IPS-18a (cell line): ENCODE data around the gene NUP42.

Source experiments
- H3K27ac ChIP-seq: one replicate; pipeline ENCODE4 v1.5.1; 2013; ENCODE audit warnings: low read length
- H3K27me3 ChIP-seq: one replicate; pipeline ENCODE4 v1.6.1; 2013; ENCODE audit warnings: mild to moderate bottlenecking, low read length; ENCODE audit not compliant: control insufficient read depth, insufficient read depth
- H3K36me3 ChIP-seq: one replicate; pipeline ENCODE4 v1.6.1; 2013; ENCODE audit warnings: low read depth, low read length; ENCODE audit not compliant: control insufficient read depth
- H3K4me1 ChIP-seq: one replicate; pipeline ENCODE4 v1.6.1; 2013; ENCODE audit warnings: low read depth, low read length; ENCODE audit not compliant: control insufficient read depth
- H3K4me3 ChIP-seq: one replicate; pipeline ENCODE4 v1.5.1; 2013; ENCODE audit warnings: low read length
- H3K9ac ChIP-seq: one replicate; pipeline ENCODE4 v1.6.1; 2013; ENCODE audit warnings: mild to moderate bottlenecking, low read length, moderate library complexity
- H3K9me3 ChIP-seq: one replicate; pipeline ENCODE4 v1.6.1; 2013; ENCODE audit warnings: low read depth, low read length; ENCODE audit not compliant: control insufficient read depth

Gene NUP42

DNA sequence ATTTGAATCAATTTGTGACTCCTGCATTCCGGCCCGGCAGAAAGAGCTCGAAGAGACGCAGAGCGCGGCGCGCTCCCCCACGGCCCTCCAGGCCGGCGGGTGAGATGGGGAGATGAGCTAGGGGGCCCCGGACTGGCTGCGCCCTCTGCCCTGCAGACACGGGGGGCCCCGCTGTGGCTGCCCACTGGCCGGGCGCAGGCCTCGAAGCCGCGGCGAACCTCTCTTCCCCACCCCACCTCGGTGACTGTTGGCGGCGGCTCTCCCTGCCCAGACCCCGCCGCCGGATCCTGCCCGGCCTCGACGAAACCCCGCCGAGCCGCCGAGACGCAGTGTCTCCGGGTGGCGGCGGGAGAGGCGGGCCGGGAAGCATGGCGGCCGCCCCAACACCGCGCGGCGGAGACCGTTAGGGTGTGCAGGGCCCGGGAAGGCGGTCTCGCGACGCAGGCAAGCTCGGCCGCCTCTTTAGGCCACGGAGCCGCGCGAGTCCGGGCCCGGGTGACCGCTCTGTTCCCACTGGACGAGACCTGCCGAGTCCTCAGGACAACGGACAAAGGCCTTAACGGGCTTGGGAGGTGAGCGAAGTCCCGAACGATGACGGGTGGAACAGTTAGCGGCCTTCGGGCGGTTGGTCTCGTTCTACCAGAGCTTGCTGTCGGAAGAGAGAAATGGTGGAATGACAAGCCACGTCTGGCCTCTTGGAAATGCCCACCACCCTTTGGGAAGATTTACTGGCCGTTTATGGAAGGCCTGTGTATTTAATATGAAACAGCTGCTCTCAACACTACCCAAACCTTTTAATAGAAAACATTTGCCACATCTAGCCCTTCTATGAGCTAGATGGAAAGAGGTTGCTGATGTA is 24.3 kb downstream of the NUP42 start:
- H3K27me3 ChIP-seq = no peaks in the 10 kb centered on the region
- H3K9ac ChIP-seq = no peak overlapping the region
- no peaks in the 10 kb centered on the region for H3K4me1 ChIP-seq
- H3K27ac ChIP-seq = no peak overlapping the region
- peaks cover 2% of the 10 kb centered on the region for H3K36me3 ChIP-seq
- no peak overlapping the region for H3K4me3 ChIP-seq
- no peaks in the 10 kb centered on the region for H3K9me3 ChIP-seq

DNA sequence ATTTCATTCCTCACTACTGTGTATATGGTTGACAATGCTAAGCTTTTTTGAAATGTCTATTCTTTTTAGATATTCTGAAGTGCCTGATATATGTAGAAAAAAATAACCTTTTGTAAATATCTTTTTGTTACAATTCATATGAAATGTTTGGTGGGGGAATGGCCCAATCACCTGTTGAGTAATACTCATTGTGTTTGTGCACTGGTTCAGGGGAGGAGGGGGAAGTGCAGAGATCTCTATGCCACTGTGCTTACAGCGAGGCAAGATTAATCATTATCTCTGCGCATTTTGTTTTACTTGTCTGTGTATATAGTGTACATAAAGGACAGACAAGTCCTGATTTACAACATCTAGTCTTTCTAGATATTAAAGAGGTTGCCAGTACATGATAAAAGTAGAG is 25.2 kb downstream of the NUP42 start:
- Histone ChIP-seq H3K9ac (no peak overlapping the region), H3K4me1 (no peaks in the 10 kb centered on the region), H3K36me3 (no peaks in the 10 kb centered on the region), H3K9me3 (no peaks in the 10 kb centered on the region), H3K4me3 (no peak overlapping the region), H3K27me3 (no peaks in the 10 kb centered on the region), H3K27ac (no peak overlapping the region)

DNA sequence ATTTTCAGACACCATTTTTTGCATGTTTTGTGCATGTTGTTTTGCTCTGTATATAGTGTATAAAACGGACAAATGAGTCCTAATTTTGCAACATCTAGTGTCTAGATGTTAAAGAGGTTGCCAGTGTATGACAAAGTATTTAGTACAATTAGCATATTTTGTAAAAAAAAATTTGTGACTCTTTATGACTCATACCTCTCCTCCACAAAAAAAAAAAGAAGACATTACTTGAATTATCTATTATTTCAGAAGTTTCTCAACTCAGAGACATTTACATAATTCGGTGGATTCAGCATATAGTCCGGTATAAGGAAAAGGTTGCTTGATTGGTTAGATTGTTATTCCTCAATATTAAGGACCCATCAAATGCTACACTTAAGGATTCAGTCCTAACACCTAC is 26.0 kb downstream of the NUP42 start:
- Histone ChIP-seq H3K4me1 (no peaks in the 10 kb centered on the region), H3K4me3 (no peak overlapping the region), H3K36me3 (no peaks in the 10 kb centered on the region), H3K27me3 (no peaks in the 10 kb centered on the region), H3K9ac (no peak overlapping the region), H3K27ac (no peak overlapping the region), H3K9me3 (no peaks in the 10 kb centered on the region)

DNA sequence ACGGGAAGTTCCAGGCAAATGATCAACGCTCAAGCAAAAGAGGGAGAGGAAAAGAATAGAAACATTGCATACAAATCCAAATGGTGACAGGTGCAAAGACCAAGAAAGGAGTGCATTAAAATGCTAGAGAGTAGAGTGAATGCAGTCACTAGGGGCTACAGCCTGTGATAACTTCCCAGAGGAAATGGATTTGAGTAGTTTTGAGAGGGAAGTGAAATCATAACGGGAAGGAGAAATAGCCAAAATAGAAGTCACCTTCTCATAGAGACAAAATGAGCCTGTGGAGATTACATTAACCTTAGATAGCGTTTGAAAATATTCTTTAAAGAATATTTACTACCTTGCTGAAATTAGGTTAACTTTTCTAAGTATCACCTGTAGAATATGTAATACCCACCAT is 26.5 kb downstream of the NUP42 start:
- H3K9ac ChIP-seq = no peak overlapping the region
- H3K9me3 ChIP-seq = no peaks in the 10 kb centered on the region
- no peaks in the 10 kb centered on the region for H3K27me3 ChIP-seq
- no peak overlapping the region for H3K27ac ChIP-seq
- no peaks in the 10 kb centered on the region for H3K4me1 ChIP-seq
- no peaks in the 10 kb centered on the region for H3K36me3 ChIP-seq
- H3K4me3 ChIP-seq = no peak overlapping the region

DNA sequence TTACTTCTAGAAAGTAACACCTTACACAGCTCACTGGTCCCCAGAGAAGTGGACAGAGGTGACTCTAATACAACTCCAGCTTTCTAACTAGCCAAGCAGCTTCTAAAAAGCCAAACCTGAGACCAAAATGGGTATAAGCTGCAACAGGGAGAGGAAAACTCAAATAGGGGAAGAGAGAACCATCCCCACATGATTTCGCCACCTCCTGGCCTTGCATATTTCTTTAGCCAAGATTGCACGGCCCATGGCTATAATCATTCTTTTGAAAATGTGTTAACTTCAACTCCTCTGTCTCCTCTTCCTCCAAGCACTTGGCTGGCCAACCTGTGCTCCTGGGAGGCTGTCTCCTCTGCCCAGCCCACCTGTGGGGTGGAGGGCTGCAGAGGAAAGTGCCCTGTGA is 28.7 kb downstream of the NUP42 start:
- H3K9ac ChIP-seq = no peak overlapping the region
- H3K4me3 ChIP-seq = no peak overlapping the region
- H3K27ac ChIP-seq = no peak overlapping the region
- no peaks in the 10 kb centered on the region for H3K9me3 ChIP-seq
- no peaks in the 10 kb centered on the region for H3K4me1 ChIP-seq
- no peaks in the 10 kb centered on the region for H3K36me3 ChIP-seq
- H3K27me3 ChIP-seq = no peaks in the 10 kb centered on the region

DNA sequence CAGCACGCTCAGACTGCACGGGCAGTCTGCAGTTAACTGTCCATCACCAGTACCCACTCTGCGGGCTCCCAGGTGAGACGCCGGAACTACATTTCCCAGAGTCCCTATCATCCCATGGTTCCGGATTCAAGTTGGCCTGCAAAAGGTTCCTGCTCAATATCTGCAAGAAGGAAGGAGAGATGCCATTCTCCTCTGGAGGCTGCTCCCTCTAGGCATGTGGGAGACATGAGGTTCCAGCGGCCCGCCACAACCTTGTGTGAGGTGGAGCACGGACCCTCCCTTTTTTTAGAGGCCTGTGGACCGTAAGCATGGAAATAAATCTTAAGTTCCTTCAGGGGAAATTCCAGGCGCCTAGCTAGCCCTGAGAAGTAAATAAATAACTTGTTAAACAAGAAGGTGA is 29.7 kb downstream of the NUP42 start:
- no peak overlapping the region for H3K9ac ChIP-seq
- H3K27ac ChIP-seq = no peak overlapping the region
- no peaks in the 10 kb centered on the region for H3K27me3 ChIP-seq
- H3K4me1 ChIP-seq = no peaks in the 10 kb centered on the region
- H3K4me3 ChIP-seq = no peak overlapping the region
- no peaks in the 10 kb centered on the region for H3K9me3 ChIP-seq
- H3K36me3 ChIP-seq = no peaks in the 10 kb centered on the region

DNA sequence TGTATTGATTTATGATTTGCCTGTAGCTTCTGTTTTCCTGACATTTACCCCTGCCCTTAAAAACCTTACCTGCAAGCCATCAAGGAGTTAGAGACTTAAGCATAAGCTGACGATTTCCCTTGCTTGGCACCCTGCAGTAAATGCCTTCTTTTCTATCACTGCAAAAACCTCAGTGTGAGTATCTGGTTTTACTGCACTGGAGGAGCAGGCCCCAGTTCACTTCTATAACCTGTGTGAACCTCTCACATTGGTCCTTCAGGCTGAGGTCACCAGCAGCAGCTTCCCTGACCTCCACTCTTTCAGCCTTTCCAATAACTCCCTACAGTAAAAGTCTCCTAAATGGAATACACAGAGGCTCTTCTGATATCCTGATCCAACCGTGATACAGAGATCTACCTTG is 30.5 kb downstream of the NUP42 start:
- Histone ChIP-seq H3K4me3 (no peak overlapping the region), H3K27ac (no peak overlapping the region), H3K9ac (no peak overlapping the region), H3K4me1 (no peaks in the 10 kb centered on the region), H3K36me3 (no peaks in the 10 kb centered on the region), H3K27me3 (no peaks in the 10 kb centered on the region), H3K9me3 (no peaks in the 10 kb centered on the region)

DNA sequence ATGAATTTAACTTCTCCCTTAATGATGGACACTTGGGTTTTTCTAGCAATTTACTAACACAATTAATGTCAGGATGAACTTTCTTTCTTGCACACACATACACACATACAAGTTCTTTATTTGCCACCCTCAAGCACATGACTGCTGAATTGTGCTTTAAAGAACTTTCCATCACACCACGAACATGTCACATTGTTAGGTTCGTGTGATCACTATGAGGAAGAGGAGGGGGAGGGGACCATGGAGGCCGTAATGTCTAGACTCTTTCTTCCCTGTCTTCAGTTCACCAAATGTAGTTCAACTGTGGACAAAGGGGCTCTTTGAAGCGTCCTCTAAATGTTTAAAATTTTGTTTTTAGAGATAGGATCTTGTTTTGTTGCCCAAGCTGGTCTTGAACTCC is 31.0 kb downstream of the NUP42 start:
- Histone ChIP-seq H3K27ac (no peak overlapping the region), H3K36me3 (no peaks in the 10 kb centered on the region), H3K27me3 (no peaks in the 10 kb centered on the region), H3K4me3 (no peak overlapping the region), H3K9me3 (no peaks in the 10 kb centered on the region), H3K9ac (no peak overlapping the region), H3K4me1 (no peaks in the 10 kb centered on the region)

DNA sequence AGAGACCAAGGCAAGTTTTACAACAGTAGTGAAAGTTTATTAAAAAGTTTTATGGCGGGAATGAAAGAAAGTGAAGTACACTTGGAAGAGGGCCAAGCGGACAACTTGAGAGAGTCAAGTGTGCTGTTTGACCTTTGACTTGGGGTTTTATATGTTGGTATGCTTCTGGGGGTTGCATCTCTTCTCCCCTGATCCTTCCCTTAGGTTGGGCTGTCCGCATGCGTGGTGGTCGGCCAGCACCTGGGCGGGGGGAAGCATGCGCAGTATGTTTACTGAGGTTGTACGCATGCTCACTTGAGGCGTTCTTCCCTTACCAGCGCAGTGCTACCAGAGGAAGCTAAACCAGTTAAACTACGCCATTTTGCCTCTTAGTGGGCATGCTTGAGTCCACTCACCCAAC is 31.9 kb downstream of the NUP42 start:
- no peaks in the 10 kb centered on the region for H3K9me3 ChIP-seq
- H3K9ac ChIP-seq = no peak overlapping the region
- no peaks in the 10 kb centered on the region for H3K4me1 ChIP-seq
- no peaks in the 10 kb centered on the region for H3K36me3 ChIP-seq
- H3K4me3 ChIP-seq = no peak overlapping the region
- no peak overlapping the region for H3K27ac ChIP-seq
- no peaks in the 10 kb centered on the region for H3K27me3 ChIP-seq

DNA sequence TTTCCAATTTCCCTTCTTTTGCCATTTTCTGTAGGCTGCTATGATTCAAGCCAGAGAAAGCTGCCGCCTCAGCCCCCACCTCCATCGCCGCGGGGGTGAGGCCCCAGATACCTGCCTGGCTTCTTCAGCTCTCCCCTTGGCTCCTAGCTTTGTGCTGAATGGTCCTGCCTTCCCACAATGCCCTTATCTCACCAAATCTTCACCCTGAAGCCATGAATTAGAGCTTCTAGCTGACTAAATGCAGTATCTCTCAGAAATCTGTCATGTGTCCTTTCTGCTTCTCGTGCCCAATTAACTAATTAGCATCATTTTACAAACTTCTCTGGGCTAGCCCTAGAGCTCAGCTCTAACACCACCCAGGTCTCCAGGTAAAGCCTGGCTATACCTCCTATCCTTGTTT is 32.6 kb downstream of the NUP42 start:
- Histone ChIP-seq H3K4me1 (no peaks in the 10 kb centered on the region), H3K9ac (no peak overlapping the region), H3K27me3 (no peaks in the 10 kb centered on the region), H3K27ac (no peak overlapping the region), H3K36me3 (no peaks in the 10 kb centered on the region), H3K4me3 (no peak overlapping the region), H3K9me3 (no peaks in the 10 kb centered on the region)

DNA sequence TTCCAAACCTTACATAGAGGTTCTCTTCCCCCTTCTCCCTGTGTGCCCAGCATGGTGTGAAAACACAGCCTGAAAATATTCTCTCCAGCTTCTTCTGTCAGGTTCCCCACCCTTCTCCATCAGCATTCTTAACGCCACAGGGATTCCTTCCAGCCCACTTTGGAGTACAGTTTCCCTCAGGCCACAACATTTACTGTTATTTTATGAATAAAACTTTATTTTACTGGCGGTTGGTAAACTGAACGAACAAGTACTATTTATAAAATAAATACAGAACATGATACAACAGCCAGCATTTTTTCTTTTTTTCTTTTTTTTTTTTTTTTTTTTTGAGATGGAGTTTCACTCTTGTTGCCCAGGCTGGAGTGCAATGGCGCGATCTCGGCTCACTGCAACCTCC is 33.1 kb downstream of the NUP42 start:
- no peaks in the 10 kb centered on the region for H3K9me3 ChIP-seq
- H3K4me1 ChIP-seq = no peaks in the 10 kb centered on the region
- no peak overlapping the region for H3K9ac ChIP-seq
- no peaks in the 10 kb centered on the region for H3K36me3 ChIP-seq
- no peaks in the 10 kb centered on the region for H3K27me3 ChIP-seq
- H3K27ac ChIP-seq = no peak overlapping the region
- H3K4me3 ChIP-seq = no peak overlapping the region

DNA sequence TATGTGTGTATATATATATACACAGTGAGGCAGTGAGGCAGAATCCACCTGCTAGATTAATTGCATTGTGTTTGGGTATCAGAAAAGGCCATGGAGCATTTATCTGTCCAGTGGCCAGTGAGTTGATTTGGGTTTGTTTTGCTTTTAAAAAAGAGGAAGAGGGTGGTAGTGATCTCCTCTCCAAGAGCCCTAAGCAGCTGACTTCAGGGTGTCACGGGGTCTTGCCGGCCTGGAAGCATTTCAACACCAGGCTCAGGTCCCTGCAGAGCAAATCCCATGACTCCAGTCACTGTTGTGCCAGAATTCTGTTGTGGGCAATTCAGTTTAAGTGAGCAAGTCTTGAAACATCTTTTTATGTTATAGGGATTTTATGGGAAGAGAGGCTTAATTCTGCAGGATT is 34.2 kb downstream of the NUP42 start:
- H3K36me3 ChIP-seq = no peaks in the 10 kb centered on the region

More for the DNA sequence above, 34.2 kb downstream of the NUP42 start:
- no peak overlapping the region for H3K27ac ChIP-seq
- peaks cover 8% of the 10 kb centered on the region for H3K4me1 ChIP-seq
- no peaks in the 10 kb centered on the region for H3K9me3 ChIP-seq
- H3K4me3 ChIP-seq = no peak overlapping the region
- no peaks in the 10 kb centered on the region for H3K27me3 ChIP-seq
- H3K9ac ChIP-seq = no peak overlapping the region
